Endothelial cell of umbilical vein (primary cell): ENCODE results near the gene KCND2.

Experiments used
- CTCF ChIP-seq, 2 donors: IDR thresholded peaks; 1 replicate in 1 of 2; 2 replicates in 1 of 2; pipeline ENCODE4 v1.5.1; 2011; ENCODE audit warnings: low read length in 2 of 2, mild to moderate bottlenecking in 2 of 2, moderate library complexity in 2 of 2, control low read depth in 1 of 2, inconsistent platforms in 1 of 2, low read depth in 1 of 2; ENCODE audit not compliant: insufficient read depth in 1 of 2; ENCODE audit errors: extremely low read depth in 1 of 2
- EZH2 ChIP-seq: IDR thresholded peaks from 2 replicates; pipeline ENCODE4 v1.6.1; 2012; ENCODE audit warnings: borderline replicate concordance, low read depth, mild to moderate bottlenecking, moderate library complexity, low read length, inconsistent platforms; ENCODE audit not compliant: severe bottlenecking
- MAX ChIP-seq: IDR thresholded peaks from 2 replicates; pipeline ENCODE4 v1.6.1; 2011; ENCODE audit not compliant: insufficient read depth, insufficient read length
- MYC ChIP-seq: IDR thresholded peaks from one replicate; pipeline ENCODE4 v1.6.1; 2011; ENCODE audit warnings: mild to moderate bottlenecking, low read depth, low read length
- POLR2A ChIP-seq: IDR thresholded peaks from 2 replicates; pipeline ENCODE4 v1.6.1; 2012; ENCODE audit warnings: low read depth, mild to moderate bottlenecking, control low read depth, low read length
- POLR2AphosphoS5 ChIP-seq: IDR thresholded peaks from 2 replicates; pipeline ENCODE4 v1.6.1; 2012; ENCODE audit warnings: low read depth, mild to moderate bottlenecking, control low read depth, low read length, moderate library complexity; ENCODE audit not compliant: insufficient read depth

GRCh38 chr7:120395526-120396019 lies 122.6 kb downstream of the KCND2 start:
- TF ChIP-seq POLR2A (no peak), CTCF (IDR thresholded peaks at IDR 0.05; ENCODE audit: extremely low read depth in 1 of 2, insufficient read depth in 1 of 2, low read depth in 1 of 2, low read length in 2 of 2) (no peak), POLR2AphosphoS5 (no peak), MYC (no peak), EZH2 (no peak), MAX (no peak)
